Ovary (tissue), 9 donors: ENCODE results near the gene RIPOR3. TPM values are rescaled to one million over a fixed set of nuclear protein-coding genes. Genes with fewer than 3 reads are reported as not detected.

ENCODE experiments used
- DNase-seq, 5 donors: peaks; one replicate each; pipeline ENCODE4 v3.0.0-alpha.2; 2019 to 2020
- H3K27ac ChIP-seq, 2 donors: fragments of 200-600 bp; one replicate each; pipeline versions ENCODE4 v1.5.1 to v1.8.0; 2019 to 2022
- H3K27me3 ChIP-seq: fragments of 200-600 bp; one replicate; pipeline ENCODE4 v1.8.0; 2022
- H3K36me3 ChIP-seq: fragments of 200-600 bp; sonication (generic); one replicate; pipeline ENCODE4 v1.5.1; 2019
- H3K4me1 ChIP-seq: one replicate; pipeline ENCODE4 v1.8.1; 2013; ENCODE audit warnings: mild to moderate bottlenecking, moderate library complexity; ENCODE audit not compliant: insufficient read depth
- H3K4me3 ChIP-seq: fragments of 200-600 bp; sonication (generic); one replicate; pipeline ENCODE4 v1.5.1; 2017
- H3K9me3 ChIP-seq, 2 donors: fragments of 200-600 bp in 1 of 2; sonication (generic) in 1 of 2; one replicate each; pipeline versions ENCODE4 v1.5.1 to v1.8.1; 2013 to 2019; ENCODE audit warnings: mild to moderate bottlenecking in 1 of 2, moderate library complexity in 1 of 2
- EP300 ChIP-seq: sonication (generic); formaldehyde crosslinking; IDR thresholded peaks from one replicate; pipeline ENCODE4 v1.6.1; 2017; ENCODE audit warnings: antibody characterized with exemption
- POLR2A ChIP-seq: fragments of 450-650 bp; IDR thresholded peaks from one replicate; pipeline ENCODE4 v1.6.1; 2017; ENCODE audit warnings: antibody characterized with exemption, mild to moderate bottlenecking, moderate library complexity
- WGBS, 3 donors: extraction: QIAGEN DNeasy Blood & Tissue Kit in 1 of 3; methylation state at CpG; one replicate each; pipeline versions ENCODE4 v1.1.5 to v1.1.7; 2013 to 2017; 5-methylcytosine and 5-hydroxymethylcytosine counted together
- intact Hi-C, 4 donors: fragments of 100-400 bp; cut with DNase I; formaldehyde crosslinking; loops; one replicate each; pipeline versions ENCODE4 v1.11.0 to v1.15.1; 2022 to 2023
- polyA plus RNA-seq, 2 donors: library from polyadenylated mRNA; stranded (reverse); fragments of 200-250 nt in 1 of 2; fragments of 350-450 nt in 1 of 2; fragmentation: Illumina TruSeq in 1 of 2; extraction: RNeasy Lipid Tissue Mini Kit (QIAGEN cat#74804) in 1 of 2; gene quantifications; one replicate each; pipeline ENCODE4 v1.2.3, GENCODE V29; 2013 to 2014
- total RNA-seq, 7 donors: library from RNA; depleted of rRNA in 2 of 7; stranded (reverse); fragments of >200 nt in 2 of 7; fragmentation: NEBNext Ultra II Directional in 3 of 7; extraction: Animal tissue kit (Norgen Biotek cat#: 25700) in 3 of 7; gene quantifications; one replicate each; pipeline versions ENCODE4 v1.1.0 to v1.2.4, GENCODE V29; 2016 to 2023
- TF ChIP-seq, protein P1 (sequence below), 3 donors: fragments of 450-650 bp in 2 of 3; fragments of 200-600 bp in 1 of 3; IDR thresholded peaks; one replicate each; pipeline versions ENCODE4 v1.5.1 to v1.8.0; 2016 to 2022; ENCODE audit warnings: antibody characterized with exemption in 3 of 3, mild to moderate bottlenecking in 1 of 3
- donor health status: DM: no; HTN: no; CAD: no; lungs with moderate emphysema.
- donor health status: DM: no; HTN: no; CAD: no.
- donor health status: Bipolar disorder and iron deficiency.
- donor health status: DM: yes; HTN: yes; CAD: no.
- donor health status: DM: no; HTN: no; CAD: no.
- donor health status: DM: yes; HTN: yes; CAD: no.

RIPOR3 gene
- total and polyA plus RNA-seq, 9 donors = 1.3 to 22.7 (median 8.0) TPM

DNA sequence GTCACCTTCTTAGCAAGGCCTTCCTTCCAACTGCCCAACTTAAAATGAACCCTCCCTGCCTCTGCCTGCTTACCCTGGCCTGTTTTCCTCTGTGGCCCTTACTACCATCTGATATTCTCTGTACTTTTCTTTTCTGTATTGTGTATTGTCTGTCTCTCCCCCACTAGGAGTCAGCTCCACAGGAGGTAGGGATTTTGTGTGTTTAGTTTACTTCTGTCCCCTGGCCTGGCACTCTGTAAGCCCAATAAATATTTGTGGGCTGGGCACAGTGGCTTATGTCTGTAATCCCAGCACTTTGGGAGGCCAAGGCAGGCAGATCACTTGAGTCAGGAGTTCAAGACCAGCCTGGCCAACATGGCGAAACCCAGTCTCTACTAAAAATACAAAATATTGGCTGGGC lies 72.8 kb downstream of the RIPOR3 start:
- Histone ChIP-seq H3K4me1 (no peaks in the 10 kb centered on the region), H3K27me3 (no peaks in the 10 kb centered on the region), H3K27ac (no peak overlapping the region), H3K36me3 (no peaks in the 10 kb centered on the region), H3K4me3 (no peak overlapping the region), H3K9me3 (no peaks in the 10 kb centered on the region)
- no peak for TF ChIP-seq EP300
- TF ChIP-seq, protein P1, sequence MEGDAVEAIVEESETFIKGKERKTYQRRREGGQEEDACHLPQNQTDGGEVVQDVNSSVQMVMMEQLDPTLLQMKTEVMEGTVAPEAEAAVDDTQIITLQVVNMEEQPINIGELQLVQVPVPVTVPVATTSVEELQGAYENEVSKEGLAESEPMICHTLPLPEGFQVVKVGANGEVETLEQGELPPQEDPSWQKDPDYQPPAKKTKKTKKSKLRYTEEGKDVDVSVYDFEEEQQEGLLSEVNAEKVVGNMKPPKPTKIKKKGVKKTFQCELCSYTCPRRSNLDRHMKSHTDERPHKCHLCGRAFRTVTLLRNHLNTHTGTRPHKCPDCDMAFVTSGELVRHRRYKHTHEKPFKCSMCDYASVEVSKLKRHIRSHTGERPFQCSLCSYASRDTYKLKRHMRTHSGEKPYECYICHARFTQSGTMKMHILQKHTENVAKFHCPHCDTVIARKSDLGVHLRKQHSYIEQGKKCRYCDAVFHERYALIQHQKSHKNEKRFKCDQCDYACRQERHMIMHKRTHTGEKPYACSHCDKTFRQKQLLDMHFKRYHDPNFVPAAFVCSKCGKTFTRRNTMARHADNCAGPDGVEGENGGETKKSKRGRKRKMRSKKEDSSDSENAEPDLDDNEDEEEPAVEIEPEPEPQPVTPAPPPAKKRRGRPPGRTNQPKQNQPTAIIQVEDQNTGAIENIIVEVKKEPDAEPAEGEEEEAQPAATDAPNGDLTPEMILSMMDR (IDR thresholded peaks at IDR 0.05) = no peak
- TF ChIP-seq POLR2A = no peak
- no peak for DNase-seq
- 94 to 100% (median 100%) methylated on average over 1 of the region's 1 CpG for WGBS, 3 donors
- intact Hi-C loops = no loop called here

DNA sequence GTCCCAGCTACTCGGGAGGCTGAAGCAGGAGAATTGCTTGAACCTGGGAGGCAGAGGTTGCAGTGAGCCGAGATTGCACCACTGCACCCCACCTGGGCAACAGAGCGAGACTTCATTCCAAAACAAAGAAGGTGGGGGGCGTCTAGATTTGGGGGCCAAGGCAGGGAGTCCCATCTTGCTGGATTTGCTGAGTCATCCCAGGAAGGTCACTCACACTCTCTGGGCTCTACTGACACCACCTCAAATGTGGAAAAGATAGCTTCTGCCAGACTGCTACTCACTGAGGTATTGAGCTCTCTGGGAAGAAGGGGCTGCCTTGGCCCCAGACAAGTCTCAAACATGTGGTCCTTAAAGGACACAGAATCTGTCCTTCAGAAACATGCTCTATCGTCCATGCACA lies 74.3 kb downstream of the RIPOR3 start:
- H3K27me3 ChIP-seq = no peaks in the 10 kb centered on the region
- 90 to 94% (median 93%) methylated on average over 5 of the region's 5 CpGs for WGBS, 3 donors
- no peak overlapping the region for H3K27ac ChIP-seq
- no peak for DNase-seq
- TF ChIP-seq POLR2A (no peak), EP300 (no peak)
- TF ChIP-seq, protein P1 (IDR thresholded peaks at IDR 0.05) = no peak
- H3K9me3 ChIP-seq = no peaks in the 10 kb centered on the region
- no peak overlapping the region for H3K4me3 ChIP-seq
- intact Hi-C loops = no loop called here
- no peaks in the 10 kb centered on the region for H3K4me1 ChIP-seq
- H3K36me3 ChIP-seq = no peaks in the 10 kb centered on the region

DNA sequence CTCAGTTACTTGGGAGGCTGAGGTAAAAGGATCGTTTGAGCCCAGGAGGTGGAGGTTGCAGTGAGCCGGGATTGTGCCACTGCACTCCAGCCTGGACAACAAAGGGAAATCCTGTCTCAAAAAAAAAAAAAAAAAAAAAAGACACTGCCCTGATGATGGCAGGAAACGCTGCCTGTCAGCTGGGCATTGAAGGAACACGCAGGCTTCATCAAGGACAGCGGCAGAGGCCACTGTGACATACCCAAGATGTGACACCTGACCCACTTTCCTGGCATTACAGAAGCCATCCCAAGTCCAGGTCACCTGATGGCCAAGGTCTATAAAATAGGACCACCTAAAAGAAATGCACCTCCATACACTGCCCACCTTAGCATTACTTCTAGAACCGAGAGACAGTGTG lies 75.9 kb downstream of the RIPOR3 start:
- TF ChIP-seq, protein P1 (IDR thresholded peaks at IDR 0.05) = no peak
- TF ChIP-seq POLR2A (no peak), EP300 (no peak)
- Histone ChIP-seq H3K4me3 (no peak overlapping the region), H3K9me3 (no peaks in the 10 kb centered on the region), H3K27ac (no peak overlapping the region), H3K36me3 (no peaks in the 10 kb centered on the region), H3K27me3 (no peaks in the 10 kb centered on the region), H3K4me1 (peaks cover 2% of the 10 kb centered on the region)
- intact Hi-C loops = no loop called here
- WGBS, 3 donors = 72 to 81% (median 75%) methylated on average over 6 of the region's 6 CpGs
- DNase-seq = no peak

- intact Hi-C loops = no loop called here
- H3K36me3 ChIP-seq = no peaks in the 10 kb centered on the region
- DNase-seq = no peak
- TF ChIP-seq POLR2A (no peak), EP300 (no peak)
- TF ChIP-seq, protein P1 (IDR thresholded peaks at IDR 0.05) = no peak
- no peak overlapping the region for H3K4me3 ChIP-seq
- no peaks in the 10 kb centered on the region for H3K27me3 ChIP-seq
- peaks cover 2% of the 10 kb centered on the region for H3K4me1 ChIP-seq
- no peak overlapping the region for H3K27ac ChIP-seq
- WGBS, 3 donors = 91 to 94% (median 93%) methylated on average over 15 of the region's 15 CpGs
- H3K9me3 ChIP-seq = no peaks in the 10 kb centered on the region
These were observed 77.7 kb downstream of the RIPOR3 start for GRCh38 chr20:50613438-50614169.
